ENCODE results near the gene NT5C1A.
A peak's percentile ranks its signal among the peaks of the same experiment; 100 is the strongest.

NT5C1A gene

DNA sequence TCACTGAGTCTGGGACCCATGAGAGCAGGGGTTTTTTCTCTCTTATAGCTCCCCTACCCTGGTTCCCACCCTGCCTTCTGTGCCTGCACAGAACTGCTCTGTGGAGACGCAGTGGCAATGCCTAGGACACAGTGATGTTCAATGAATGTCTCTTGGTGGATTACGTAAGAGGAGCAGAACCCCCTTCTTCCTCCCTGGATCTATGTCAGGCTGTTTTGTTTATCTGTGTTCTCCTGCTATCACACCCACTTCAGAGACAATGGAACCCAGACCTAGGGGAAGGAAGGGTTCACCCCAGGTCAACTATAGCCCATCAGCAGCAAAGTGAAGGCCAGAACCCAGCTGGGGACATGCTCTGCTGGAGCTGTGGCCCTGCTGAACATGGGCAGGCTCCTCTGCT lies 17.3 kb upstream of the NT5C1A start:
- DNase-seq = no peak

DNA sequence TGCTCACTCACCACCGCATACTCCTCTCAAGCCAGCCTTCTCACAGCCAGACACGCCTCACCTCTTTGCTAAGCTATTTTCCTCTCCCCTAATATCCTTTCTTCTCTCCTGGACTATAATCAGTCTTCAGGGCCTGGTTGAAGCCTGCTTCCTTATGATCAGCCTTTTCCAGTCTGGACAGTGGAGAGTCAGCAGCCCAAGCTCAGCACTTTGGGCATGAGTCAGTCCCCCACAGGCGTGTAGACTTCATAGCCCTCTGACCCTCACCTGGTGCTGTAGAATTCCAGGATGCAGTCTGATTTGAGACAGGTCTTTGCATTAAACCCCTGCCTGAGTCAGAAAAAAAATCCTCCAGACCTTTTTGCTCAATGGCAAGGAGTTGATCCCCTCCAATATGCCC lies 16.8 kb upstream of the NT5C1A start:
- DNase-seq = no peak

DNA sequence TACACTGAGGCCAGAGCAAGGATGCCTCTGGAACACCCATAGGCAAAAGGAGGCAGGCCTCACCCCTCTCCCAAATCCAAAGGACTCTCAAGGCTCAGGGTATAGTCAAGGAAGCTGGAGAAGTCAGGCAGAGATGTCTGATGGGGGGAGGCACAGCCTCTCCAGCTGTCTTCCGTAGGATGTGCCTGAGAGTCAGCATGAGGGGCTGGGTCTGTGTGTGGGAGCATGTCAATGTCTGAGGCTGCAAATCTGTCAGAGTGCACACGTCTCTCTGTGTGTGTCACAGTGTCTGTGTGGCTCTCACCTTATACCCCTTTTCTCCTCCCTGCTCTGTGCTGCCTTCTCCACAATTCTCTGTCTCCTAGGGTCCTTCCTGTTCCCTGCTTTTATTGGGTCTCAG lies 15.3 kb upstream of the NT5C1A start:
- DNase-seq = no peak

DNA sequence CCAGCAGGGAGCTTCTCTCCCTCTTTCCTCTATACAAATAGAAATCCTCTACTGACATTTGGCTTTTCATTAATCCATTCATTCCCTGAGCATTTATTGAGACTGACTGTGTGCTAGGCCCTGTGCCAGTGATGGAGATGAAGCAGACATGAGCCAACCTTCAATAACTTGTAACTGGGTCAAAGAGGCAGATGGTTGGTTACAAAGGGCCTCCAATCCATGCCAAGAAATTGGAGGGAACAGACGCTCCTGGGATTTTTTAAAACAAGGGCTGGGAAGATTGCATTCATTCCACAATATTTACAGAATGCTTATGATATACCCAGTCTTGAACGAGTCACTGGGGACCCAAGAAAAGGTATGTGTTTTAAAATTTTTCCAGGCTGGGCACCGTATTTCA lies 13.2 kb upstream of the NT5C1A start:
- no peak for DNase-seq

DNA sequence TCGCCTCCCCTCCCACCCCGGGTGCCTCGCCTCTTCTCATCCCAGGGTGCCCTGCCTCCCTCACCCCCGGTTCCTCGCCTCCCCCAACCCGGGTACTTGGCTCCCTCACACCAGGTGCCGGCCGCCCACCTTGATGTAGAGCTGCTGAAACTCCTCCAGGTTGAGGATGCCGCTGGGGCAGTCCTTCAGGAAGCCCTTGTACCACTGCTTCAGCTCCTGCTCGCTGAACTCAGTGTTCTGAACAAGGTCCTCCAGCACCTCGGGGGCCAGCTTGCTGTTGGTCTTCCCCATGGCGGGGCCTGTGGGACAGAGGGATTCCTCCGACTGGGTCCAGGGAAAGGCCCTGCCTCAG lies 12.4 kb upstream of the NT5C1A start:
- no peak for DNase-seq

DNA sequence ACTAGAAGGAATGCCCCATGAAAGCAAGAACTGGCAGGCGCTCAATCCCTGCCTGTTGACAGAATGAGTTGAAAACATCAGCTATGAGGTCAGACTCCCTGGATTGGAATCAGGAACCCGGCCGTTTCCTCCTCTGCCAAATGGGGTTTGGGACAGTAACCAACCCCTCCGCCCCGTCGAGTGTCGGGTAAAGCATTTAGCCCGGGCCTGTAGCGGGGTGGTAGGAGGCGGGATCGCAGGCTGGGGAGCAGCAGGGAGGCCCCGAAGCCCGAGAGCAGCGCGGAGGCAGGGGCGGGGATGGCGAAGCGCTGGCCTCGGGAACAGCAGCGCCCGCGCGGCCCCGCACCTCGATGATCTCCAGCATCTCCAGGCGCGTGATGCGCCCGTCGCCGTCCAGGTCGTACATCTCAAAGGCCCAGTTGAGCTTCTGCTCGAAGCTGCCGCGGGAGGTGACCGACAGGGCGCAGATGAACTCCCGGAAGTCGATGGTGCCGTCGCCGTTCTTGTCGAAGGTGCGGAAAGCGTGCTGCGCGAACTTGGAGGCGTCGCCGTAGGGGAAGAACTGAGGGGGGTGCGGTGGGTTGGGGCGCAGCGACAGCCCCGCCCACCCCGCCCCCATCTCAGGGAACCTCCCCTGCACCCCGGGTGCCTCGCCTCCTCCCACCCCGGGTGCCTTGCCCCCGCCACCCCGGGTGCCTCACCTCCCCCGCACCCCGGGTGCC lies 11.8 kb upstream of the NT5C1A start:
- peak; percentile 68 for DNase-seq

DNA sequence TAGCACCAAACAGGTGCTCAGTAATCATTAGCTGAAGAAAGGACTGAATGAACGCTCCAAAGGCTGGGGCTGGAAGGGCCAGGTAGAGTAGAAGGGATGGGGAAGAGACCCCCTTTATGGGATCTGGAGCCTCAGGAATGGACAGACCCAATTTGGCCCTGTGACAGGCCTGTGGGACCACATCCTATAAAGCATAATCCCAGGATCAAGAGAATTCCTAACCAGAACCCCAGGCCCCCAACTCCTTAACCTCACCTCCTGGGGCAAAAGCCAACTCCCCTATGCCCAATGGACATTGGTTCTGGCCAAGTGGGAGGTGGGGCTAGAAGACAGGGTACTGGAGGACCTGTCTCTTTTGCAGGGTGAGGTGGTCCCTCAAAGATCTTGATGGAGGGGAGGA lies 10.1 kb upstream of the NT5C1A start:
- no peak for DNase-seq

DNA sequence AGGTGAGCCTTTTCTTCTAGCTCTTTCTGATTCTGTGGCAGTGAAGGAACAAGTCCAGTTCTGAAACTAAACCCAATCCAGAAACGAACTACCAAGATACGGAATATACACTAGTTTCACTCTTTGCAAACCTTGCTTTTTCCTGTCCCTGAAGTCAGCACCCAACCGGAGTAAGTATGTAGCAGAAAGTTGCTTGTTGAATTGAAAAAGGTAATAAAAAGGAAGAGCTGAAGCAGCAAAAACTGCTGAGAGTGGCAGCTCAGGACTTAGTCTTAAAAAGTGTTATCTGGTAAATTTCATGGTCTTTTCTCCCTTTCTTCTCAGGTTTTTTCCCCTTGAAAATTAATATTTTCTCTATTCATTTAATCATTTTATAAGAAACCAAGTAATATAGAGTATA lies 9.4 kb upstream of the NT5C1A start:
- no peak for DNase-seq

DNA sequence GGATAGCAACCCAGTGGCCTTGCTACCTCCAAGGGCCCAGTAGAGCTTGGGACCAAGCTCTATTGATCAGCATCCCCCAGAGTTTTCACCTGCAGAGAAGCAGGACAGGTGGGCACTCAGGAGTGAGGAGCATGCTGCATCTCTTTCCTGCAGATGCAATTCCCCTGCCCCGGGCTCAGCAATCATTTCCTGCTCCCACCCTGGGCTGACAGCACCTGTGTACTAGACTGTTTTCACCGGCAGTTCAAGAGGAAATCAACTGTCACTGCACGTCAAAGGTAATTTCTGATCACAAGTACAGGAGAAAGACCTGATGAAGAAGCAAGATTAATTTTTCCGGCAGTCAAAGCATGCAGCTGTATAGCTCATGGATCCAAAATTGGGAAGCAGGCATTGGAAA lies 8.8 kb upstream of the NT5C1A start:
- DNase-seq = no peak

DNA sequence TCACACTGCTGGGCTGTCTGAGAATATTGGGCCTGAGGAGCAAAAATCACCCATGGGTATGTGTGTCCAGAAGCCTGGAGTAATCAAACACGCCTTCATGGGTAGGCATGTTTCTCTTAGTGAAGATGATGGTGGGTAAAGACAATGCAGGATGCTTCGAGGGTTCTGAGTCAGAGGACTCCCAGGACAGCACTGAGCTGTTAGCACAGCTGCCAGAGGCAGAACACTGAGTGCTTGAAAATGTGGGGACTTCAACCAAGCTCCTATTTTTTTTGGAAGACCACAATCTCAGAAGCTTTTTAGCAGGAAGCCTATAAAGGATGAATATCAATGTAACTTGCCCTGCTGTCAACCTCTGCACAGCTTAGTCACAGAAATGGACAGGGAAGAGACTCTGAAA lies 7.9 kb upstream of the NT5C1A start:
- DNase-seq = no peak

DNA sequence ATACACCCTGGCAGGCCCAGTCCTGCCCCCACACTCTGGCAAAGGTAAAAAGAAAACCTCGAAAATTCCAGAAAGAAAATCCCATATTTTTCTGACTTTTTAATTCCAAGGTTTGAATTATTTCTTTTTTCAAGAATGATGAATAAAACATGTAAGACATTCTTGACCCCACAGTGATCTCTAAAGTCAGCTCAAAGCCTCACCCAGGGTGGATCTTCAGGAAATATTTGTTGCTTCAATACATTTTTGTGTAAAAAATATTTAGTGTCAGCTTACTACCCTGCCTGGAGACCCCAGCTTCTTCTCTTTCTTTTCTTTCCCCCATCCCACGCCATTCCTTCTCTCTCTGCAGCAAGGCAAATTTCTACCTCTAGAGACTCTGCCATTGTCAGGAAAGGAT lies 7.0 kb upstream of the NT5C1A start:
- DNase-seq = no peak

DNA sequence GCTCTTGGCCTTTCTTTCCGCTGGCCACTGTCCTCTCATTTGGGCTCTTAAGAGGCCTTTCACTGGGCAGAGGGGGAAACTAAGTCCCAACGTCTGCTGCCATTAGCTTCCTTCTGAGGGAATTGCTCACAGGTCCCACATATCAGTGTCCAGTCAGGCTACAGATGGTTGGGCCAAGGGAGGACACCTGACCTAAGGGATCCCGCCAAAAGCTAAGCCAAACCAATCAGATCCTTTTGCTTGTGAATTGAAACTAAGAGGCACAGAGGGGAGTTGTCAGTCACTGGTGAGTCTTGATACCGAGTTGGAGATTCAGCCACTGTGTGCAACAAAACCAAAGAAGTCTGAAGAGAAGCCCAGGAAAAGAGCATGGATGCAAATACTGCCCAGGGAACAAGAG lies 5.7 kb upstream of the NT5C1A start:
- no peak for DNase-seq

DNA sequence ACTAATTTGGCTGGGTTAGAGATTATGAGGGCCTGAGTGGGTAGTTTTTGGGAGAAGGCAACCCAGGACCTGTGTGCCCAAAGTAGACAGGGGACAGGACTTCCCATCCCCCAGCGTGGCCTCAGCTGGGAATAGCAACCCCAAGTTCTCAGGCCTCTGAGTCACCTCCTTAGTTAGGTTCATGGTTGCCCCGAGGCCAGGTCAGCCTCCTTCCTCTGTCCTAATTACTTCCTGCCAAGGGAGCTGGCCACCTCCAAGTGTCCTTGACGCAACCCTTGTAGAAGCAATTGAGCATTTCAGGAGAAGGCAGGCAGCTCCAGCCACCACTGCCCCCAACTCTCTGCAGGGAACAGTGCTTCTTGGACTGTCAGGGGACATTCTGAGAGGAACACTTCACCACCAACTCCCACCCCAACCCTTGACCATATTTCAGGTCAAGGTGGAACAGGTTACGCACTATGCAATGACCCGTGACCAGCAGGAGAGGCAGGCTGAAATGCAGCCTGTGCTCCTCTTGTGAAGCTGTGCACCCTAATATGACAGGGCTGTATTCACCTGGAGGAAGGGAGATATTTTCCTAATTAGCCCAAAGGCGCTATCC lies 5.1 kb upstream of the NT5C1A start:
- no peak for DNase-seq

DNA sequence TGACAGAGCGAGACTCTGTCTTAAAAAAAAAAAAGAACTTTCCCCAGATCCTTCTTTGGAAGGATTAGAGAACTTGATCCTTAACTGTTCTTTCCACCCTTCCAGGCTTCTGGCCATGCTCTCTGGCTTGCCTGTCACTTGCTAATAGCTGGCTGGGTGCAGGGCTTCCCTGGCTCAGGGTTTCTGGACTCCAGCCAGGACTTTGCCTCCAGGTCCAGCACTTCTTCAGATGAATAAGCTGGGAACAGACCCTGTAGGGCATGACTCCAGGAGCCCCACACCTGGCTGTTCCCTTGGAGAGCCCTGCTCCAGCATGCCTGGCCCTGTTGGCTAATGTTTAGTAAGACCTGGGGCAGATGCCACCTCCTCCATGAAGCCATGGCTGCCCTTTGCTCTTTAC lies 3.3 kb upstream of the NT5C1A start:
- DNase-seq = no peak

DNA sequence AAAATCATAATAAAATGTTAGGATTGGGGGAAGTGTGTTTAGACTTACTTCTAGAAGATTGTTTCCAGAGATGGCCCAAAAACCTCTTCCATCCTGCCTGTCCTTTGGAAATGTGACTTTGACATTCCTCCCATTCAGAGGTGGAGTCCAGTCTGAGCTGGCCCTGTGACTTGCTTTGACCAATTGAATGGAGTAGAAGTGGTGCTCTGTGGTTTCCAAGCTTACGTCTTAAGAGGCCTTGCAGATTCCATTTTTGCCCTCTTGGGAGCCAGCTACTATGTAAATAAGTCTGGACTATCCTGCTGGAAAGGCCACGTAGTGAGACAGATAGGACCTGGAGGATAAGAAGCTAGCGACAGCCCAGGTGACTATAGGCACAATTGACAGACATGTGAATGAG lies 1.3 kb upstream of the NT5C1A start:
- no peak for DNase-seq

DNA sequence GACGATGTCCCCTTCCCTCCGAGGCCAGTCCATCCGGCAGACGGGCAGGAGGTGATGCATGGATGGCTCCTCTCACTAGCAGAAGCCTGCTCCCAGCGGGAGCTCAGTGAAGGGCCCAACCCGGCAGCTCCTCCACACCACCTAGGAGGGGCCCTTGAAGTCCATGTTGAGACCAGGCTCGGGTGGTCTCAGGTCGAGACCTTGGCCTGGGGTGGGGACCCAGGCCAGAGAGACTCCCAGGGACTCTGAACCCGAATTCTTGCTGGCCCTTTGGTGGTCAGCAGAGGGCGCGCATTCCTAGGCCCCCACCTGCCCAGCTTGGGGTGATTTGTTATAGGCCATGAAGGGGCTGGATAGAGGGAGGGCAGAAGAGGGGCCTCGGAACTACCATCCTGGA lies 642 bp upstream of the NT5C1A start:
- no peak for DNase-seq

DNA sequence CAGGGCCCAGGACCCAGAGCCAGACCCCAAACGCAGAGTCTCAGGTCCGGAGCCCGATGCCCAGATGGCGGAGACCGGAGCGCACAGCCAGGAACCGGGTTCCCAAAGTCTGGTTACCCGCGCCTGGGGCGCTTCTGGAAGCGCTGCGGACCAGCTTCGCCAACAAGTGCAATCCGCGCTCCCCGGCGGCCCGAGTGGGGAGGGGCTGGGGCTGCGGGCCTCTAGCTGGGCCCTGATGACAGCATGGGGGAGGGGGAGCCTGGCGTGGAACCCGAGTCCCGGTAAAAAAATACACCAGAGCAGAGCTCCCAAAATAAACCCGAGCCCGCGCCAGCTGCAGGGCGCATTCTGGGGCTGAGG lies 494 bp downstream of the NT5C1A start:
- no peak for DNase-seq

DNA sequence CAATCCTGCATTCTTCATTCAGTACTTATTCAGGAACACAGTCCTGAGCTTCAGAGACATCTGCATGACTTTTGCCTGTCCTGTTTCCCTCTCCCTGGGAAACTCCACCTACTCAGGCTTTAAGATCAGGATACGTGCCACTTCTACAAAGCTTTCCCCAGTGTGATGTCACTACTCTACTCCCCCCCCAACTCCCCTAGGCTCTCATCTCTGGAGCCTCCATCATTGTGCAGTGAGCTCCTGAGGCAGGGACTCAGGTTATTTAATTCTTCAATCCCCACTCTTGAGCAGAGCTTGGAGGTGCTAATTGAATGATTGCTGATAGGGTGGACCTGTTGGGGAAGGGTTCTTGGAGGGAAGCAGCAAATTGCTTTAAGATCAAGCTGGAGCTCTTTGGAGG lies 1.2 kb downstream of the NT5C1A start:
- no peak for DNase-seq

DNA sequence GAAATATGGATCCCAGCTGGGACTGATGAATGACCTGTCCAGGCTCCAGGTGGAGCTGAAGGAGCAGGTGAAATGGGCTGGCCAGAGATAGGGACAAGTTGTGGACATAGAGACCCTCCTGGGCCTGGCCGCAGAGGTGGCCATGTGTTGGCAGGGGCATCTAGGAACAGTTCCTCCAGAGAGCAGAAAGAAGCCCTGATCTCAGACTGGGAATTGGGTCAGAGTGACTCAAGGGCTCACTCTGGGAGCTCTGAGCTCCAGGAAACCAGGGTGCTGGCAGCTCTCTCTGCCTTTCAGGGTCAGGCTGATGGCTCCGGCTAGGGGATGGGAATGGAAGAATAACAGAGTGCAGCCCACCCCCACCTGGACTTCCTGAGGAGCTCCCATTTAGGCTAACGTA lies 3.0 kb downstream of the NT5C1A start:
- DNase-seq = no peak

DNA sequence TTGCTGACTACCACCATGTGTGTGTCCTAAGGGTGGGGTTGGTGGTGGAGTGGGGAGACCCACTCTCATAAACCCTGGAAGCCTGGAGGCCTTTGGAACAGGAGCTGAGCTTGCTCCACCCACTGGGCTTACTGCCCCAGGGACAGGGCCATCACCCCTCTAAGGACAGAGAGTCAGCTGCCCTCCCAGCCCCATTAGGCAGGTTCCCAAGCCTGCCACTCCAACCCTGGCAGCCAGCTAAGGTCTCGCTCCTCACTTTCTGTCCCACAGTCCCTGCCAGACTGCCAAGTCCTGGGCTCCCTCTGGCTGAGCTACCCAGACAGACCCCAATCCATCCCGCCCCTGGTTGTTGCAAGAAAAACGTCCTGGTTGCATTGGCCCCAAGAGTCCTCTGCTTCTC lies 3.8 kb downstream of the NT5C1A start:
- DNase-seq = no peak

DNA sequence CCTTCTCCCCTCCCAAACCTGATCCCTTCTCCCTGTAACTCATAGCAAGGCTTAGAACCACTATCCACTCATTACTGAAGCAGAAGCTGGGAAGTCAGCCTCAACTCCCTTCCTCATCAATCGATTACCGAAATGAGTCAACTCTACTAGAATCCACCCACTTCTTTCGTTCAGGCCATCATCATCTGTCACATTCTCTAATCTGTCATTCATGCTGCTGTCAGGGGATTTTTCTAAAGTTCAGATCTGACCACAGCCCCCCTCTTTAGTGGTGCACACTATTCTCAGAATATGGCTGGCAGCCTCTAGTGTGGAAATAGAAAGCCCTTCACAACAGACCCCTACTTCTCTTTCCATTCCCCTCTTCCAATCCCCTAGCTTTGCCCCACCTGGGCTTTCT lies 5.1 kb downstream of the NT5C1A start:
- DNase-seq = no peak

DNA sequence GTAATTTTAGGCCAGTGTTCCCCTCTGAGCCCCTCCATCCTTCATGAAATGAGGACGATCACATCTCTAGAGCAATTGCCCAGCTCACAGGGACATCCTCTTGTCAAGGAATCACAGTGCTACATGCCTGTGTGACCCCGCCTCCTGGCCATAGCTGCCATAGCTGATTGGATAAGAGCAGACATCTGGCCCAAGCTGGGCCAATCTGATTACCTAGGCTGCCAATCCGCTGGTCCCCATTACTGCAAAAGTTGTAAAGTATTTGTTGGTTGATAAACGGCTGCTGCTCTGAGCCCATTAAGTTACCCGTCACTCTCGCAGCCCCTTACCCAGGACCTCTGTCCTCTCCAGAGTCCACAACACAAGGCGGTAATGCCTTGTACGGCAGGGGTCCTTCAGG lies 8.3 kb downstream of the NT5C1A start:
- no peak for DNase-seq

DNA sequence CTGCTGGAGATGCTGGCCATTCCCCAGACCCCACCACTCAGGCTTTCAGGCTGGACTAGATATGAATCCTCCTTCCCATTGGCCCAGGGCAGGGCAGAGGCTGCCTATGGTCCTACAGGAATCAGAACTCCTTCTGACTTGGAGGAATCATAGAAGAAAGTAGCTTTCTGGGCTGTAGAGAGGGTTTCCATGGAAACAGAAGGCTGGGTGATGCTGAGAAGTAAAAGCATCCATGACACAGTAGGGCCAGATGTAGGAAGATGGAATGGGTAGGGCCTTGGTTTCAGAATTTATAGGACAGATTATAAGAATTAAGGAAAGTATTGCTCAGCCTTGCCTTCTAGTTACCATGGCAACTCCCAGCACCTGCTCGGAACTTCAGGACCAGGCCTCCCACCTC lies 9.0 kb downstream of the NT5C1A start:
- no peak for DNase-seq

DNA sequence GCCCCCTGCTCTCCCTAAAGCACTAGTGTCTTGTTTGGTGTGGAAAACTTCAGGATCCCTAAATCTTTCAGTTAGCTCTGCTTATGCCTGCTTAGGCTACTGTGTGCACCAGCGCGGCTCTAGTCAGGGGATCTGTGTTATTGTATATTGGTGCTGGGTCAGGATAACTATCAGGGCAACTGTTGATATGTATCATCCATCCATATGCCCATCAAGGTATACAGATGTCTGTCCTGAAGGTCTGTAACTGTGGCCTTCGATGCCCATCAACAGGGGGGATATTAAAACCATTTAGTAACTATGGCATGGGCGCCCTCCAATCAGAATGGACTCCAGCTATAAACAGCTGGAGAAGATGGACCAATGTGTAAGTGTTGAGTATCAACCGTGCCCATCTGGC lies 12.4 kb downstream of the NT5C1A start:
- no peak for DNase-seq

DNA sequence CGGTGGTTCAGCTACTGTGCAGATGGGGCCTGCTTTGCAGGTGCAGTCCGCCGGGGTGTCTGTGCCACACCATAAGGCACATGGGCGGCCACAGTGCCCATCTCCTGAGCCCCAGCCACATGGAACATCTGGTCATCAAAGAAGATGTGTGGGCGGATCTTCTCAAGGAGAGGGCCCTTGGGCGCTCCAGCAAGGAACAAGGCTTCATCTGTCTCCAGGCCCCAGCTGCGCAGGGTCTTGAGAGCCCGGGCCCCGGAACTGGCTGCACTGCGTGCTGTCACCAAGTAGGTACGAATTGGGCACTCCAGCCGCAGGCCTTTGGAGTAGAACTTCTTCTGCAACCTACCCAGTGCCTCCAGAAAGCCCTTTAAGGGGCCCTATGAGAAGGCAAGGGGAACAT lies 12.8 kb downstream of the NT5C1A start:
- no peak for DNase-seq
